Adipose tissue (tissue), 3 donors: ENCODE measurements around the gene DNAJC15. TPM values are rescaled to one million over a fixed set of nuclear protein-coding genes. Genes with fewer than 3 reads are reported as not detected.

Experiments
- H3K27ac ChIP-seq: one replicate; pipeline ENCODE4 v1.5.1; 2013; ENCODE audit warnings: low read depth, low read length
- WGBS, 3 donors: extraction: QIAGEN DNeasy Blood & Tissue Kit; methylation state at CpG; one replicate each; pipeline ENCODE4 v1.1.7; 2013; 5-methylcytosine and 5-hydroxymethylcytosine counted together
- polyA plus RNA-seq, 3 donors: library from polyadenylated mRNA; stranded (reverse); fragments of 200-250 nt; gene quantifications; one replicate each; pipeline ENCODE4 v1.2.3, GENCODE V29; 2013
- donor health status: healthy with polysubstance abuse.
- donor health status: Bipolar disorder and iron deficiency.
- donor health status: healthy.

The DNAJC15 gene
- polyA plus RNA-seq, 3 donors = 10.7 to 19.1 (median 12.9) TPM

DNA sequence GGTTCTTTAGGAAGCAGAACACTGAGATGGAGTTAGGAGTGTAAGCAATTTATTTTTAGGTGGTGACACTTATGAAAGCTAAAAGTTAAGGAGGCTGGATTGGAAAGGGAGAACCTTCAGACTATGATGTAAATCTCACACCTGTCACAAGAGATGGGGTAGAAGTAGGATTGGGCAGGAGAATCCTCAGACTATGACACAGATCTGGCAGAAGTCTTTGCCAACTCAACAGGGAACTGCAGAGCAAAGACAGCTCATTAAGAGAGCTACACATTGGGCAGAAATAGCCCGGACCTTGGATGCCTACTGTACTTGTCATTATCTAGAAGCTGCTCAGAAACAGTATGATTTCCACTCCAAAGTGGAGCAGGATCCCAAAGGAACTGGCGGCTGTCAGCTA is 134.4 kb downstream of the DNAJC15 start:
- 27 to 66% (median 37%) methylated on average over 2 of the region's 2 CpGs for WGBS, 3 donors
- no peak overlapping the region for H3K27ac ChIP-seq

DNA sequence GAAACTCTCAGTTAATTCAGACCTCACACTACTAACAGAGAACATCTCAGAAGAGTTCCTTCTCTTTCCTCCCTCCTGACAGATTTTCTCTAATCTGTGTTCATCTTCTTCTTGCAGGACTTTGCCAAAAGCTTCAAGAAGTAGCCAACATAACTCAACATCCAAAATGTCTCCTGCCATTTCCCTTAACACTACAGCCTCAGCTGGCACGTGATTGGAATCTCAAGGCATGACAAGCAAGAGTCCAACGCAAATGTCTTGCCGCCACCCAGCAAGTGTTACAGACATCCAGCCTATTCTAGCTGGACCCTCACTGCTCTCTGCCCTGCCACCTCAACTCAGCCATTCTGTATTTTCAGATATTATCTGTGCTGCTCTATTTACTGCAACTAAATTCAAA is 135.1 kb downstream of the DNAJC15 start:
- WGBS, 3 donors = 90 to 95% (median 92%) methylated on average over 3 of the region's 3 CpGs
- no peak overlapping the region for H3K27ac ChIP-seq

DNA sequence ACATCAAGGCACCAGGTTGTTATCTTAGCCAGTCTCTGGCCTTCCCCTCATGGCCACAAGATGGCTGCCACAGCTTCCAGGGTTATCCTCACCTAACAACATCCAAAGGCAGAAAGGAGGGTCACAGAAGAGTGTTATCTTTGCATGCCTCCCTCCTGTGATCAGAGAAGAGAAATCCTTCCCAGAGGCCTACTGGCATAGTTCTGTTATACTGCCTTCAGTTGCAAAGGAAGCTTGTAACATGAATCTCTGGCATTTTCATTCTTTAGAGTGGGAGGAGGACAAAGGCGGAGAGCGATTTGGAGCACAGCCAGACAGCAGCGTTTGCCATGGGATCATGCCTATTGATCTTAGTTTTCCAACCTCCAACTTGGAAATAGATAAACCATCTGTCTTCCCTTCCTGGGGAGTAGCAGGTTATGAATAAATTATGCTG is 135.7 kb downstream of the DNAJC15 start:
- 34 to 43% (median 37%) methylated on average over 3 of the region's 3 CpGs for WGBS, 3 donors
- H3K27ac ChIP-seq = no peak overlapping the region

Other genes with a start within 250 kb of the DNAJC15 start
- under 1 TPM in 1 of 3 donors, not detected in 2; 0.22 TPM for gene FAM216B, start 242.0 kb upstream of the DNAJC15 start, polyA plus RNA-seq
- gene EPSTI1, start 31.3 kb upstream of the DNAJC15 start, polyA plus RNA-seq = 10 to 100 TPM in 1 of 3 donors, 1 to 10 TPM in 2; 2.7 to 10.5 (median 3.7) TPM